HG03108 (cell line): ENCODE data around the gene ZNF778.

Experiments used
- ATAC-seq: cut with Tn5 transposase; IDR thresholded peaks from one replicate; pipeline ENCODE4 v1.9.1; 2021; ENCODE audit warnings: moderate library complexity; ENCODE audit not compliant: unreplicated experiment

Gene ZNF778

DNA sequence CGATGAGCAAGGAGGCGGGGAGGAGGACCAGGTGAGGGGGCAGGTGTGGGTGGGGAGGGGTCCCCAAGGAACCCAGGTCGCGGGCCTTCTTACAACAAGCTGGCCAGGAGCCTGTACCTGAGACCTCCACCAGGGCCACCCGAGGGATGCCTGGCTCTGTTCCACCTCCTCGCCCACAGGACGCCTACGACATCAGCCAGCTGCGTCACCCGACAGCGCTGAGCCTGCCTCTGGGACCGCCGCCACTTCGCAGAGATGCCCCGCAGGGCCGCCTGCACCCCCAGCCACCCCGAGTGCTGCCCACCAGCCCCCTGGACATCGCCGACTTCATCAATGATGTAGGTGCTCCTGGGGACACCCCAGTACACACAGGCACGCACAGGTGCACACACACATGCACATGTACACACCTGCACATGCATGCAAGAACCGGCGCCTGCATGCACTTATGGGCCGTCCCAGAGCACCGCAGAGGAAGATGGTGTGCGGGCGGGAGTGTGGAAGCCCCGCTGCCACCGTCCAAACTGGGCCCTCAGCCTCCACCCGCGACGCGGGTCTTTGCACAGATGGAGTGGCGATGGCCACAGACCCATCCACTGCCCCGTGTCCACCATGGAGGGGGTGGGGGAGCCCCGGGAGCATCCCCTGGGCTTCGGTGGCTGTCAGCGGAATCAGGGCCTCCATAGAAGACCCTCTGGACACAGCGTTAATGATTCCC lies 23.8 kb upstream of the ZNF778 start:
- no peak for ATAC-seq

DNA sequence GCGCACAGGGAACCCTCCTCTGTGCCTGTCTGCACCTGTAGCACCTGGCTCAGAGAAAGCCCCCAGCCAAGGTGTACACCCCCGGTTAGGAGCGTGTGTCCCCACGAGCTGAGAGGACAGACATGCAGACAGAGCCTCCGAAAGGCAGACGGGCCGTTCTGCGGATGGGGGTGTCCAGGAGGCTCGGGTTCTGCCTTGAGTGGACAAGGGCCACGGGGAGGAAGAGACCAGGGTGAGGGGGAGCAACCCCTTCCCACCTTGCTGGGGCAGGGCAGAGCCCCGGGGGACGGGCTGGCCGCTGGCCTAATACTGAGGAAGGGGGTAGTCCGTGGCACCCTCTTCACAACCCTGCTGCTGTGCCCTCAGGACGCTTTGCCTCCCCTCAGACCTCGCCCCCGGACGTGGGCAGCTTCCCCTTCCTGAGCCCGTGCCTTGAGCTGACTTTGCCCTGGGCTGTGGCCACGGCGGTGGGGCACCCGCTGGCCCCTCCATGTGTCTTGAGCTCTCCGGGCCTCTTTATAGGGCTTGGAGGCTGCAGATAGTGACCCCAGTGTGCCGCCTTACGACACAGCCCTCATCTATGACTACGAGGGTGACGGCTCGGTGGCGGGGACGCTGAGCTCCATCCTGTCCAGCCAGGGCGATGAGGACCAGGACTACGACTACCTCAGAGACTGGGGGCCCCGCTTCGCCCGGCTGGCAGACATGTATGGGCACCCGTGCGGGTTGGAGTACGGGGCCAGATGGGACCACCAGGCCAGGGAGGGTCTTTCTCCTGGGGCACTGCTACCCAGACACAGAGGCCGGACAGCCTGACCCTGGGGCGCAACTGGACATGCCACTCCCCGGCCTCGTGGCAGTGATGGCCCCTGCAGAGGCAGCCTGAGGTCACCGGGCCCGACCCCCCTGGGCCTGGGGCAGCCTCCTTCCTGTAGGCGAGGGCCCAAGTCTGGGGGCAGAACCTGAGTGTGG lies 22.9 kb upstream of the ZNF778 start:
- ATAC-seq: no peak

DNA sequence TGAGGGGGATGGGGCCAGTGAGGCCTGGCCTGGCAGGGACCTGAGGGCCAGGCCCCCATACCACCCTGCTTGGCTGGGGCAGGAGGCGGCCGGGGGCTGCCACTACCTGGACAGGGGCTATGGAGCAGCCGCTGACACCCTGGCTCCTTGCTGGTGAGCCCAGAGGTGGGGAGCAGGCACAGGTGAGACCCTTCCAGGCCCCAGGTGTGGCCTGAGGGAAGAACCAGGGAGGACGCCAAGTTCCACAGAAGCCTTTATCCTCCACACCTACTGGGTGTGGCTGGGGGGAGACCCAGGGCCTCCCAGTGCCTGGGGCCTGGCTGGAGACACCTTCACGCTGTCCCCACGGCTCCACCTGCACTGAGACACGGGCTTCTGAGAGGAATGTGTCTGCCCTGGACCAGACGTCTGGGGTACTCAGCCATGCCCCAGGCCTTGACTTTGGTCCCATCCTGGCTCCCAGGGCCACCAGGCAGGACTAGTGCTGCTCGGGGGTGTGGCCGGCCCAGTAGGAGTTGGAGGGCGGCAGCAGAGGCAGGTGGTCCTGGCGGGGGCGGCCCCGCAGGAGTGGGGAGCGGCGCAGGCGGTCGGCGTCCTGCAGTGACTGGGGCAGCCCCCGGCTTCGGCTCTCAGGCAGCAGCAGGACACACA lies 21.9 kb upstream of the ZNF778 start:
- no peak for ATAC-seq

DNA sequence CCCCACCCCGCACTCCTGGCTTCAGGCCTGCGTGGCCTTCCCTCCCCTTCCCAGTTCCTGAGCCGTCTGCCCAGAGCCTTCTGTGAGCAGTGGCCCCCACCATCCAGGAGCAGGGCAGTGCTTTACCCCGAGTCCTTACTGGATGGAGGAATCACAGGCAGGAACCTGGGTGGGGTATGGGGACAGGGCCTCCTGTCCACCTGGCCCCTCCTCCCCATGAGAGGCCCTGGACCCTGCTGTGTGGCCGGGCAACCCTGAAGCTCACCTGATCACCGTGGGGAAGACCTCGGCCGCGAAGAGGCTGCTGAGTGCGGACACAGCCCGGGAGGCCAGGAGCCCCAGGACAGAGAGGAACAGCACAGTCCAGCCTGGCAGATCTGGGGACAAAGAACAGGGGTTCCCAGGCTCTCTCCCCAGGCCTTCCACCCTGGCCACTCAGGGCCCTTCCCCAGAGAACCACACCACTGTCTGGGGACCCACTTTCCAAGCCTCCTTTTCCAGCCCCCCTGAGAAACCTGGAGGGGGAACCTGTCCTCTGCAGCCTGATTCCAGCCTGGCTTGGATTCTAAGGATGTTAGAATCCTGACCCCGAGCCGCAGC lies 20.4 kb upstream of the ZNF778 start:
- no peak for ATAC-seq

DNA sequence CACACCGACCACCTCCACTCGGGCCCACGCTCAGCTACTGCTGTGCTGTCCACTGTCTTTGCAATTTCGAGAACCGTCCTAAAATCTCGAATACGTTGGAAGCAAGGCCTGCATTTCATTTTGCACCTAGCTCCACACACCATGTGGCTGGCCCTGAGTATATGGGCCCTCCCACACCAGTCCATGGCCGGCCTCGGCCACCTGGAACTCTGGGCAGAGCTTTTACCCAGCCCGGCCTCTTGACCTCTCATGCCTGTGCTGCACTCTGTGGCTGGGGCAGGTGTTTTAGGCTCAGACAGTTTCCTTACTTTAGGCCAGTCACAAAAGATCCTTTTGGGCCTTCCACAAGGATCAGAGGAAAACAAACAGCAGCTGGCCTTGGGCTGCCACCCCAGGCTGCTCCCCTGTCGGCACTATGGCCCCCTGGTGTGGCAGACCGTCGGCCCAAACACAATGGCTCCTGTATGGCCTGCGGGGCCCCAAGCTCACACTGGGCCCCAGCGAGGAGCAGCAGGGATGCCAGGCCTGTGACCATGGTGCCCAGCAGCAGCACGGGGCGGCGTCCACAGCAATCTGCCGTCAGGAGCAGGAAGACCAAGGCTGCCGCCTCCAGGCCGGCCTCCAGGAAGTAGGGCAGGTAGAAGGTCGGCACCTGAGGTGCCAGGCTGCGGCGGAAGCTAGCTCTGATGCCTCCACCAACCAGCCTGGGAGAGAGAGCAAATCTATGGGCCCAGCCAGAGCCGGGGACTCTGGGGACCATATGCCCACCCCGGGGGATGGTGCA lies 19.7 kb upstream of the ZNF778 start:
- no peak for ATAC-seq

DNA sequence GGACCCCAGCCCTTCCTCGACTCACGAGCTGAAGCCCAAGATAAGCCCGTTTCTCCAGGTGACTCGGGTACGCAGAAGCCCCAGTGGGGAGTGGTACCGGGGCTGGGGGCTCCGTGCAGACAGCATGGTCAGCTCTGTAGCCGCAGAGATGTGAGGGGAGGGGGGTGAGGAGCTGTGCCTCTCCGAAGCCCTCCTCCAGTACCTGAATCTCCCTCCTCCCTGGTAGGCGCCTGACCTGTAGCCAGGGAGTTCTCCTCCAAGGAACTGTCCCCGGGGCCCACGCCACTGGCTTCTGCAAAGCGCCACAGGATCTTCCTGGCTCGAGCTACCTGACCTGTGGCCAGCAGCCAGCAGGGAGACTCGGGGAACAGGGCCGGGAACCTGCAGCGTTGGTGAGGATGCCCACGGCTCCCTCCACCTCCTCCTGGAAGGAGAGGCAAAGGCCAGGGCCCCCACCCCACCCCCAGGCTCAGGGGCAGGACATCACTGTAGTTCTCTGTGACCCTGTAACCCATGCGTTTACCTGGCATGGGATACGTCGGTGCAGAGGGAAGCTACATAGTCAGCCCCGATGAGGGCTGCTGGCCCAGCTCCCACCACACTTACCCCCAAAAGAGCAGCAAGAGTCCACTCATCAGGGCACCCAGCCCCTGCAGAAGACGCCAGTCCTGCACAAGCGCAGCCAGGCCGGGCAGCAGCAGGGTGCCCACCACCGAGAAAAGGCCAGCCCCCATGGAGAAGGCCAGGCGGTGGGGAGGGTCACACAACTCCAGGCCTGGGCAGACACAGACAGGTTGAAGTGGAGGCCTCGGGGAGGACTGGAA lies 18.9 kb upstream of the ZNF778 start:
- ATAC-seq: no peak

DNA sequence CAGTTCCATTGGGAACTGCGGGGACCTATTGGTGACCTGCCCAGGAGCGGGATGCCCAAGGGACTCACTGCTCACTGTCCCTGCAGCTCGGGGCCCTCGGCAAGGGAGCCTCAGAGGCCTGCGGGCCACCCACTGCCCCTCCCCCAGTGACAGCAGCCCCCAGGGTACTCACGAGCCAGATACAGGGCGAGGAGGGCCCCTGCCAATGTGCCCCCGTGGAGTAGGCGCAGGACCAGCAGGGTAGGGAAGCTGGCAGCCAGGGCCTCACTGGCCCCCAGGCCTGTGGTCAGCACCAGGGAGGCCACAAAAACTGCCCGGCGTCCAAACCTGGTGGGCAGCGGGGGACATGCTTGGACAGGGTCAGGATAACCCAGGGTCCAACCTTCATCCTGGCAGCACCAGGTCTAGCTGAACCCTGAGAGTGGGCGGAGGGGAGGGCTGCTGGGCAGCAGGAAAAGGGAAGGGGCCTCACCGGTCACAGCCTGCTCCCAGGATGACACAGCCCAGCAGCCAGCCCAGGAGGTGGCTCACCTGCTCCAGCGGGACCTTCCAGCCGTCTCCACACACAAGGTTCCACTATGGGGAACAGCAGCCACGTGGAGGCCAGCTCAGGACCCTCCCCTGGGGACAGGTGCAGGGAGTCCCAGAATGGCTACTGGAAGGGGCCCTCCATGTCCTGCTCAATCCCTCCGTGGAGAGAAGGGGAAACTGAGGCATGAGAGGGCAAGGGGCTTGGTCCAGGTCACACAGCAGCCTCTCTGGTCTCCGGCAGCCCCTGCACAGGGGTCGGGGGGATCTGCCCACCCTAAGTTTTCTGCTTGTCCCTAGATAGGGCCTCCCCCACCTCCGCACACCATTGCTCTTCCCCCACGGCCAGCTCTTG lies 18.0 kb upstream of the ZNF778 start:
- ATAC-seq: no peak

DNA sequence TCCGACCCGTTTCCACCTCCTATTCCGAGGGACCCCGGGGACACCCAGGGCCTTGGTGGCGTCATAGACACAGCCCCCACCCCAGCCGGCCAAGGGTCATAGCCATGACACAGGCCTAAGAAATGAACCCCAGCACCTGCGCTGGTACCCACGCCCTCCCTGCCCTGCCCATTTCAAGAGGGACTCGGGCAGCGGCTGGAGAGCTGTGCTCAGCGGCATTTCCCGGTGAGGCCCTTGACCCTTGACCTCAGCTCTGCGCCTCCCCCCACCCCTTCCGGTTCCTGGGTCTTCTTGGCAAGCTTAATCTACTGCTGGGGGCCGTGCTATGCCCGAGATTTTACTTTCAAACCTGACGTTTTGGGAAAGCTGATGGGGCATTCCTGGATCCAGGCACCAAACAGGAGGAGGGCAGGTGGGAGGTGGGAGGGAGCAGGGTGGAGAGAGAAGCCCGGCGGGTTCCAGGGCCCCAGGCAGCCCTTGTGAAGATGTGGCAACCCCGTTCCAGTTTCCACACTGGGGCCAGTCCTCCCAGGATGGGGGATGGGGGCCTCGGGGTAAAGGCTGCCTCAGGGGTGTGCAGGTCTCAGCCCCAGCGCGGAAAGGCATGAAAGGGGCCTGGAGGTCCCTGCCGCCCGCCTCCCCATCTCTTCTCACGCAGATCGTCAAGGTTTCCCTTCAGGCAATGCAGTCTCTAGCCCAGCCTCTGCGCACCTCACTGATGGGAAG lies 17.2 kb upstream of the ZNF778 start, which contains the start of gene SLC22A31:
Gene SLC22A31 (minus strand): TSS at position 414 of the 726 bp plus-strand sequence. CDS start 36 bp downstream, at position 378.
- ATAC-seq: no peak

DNA sequence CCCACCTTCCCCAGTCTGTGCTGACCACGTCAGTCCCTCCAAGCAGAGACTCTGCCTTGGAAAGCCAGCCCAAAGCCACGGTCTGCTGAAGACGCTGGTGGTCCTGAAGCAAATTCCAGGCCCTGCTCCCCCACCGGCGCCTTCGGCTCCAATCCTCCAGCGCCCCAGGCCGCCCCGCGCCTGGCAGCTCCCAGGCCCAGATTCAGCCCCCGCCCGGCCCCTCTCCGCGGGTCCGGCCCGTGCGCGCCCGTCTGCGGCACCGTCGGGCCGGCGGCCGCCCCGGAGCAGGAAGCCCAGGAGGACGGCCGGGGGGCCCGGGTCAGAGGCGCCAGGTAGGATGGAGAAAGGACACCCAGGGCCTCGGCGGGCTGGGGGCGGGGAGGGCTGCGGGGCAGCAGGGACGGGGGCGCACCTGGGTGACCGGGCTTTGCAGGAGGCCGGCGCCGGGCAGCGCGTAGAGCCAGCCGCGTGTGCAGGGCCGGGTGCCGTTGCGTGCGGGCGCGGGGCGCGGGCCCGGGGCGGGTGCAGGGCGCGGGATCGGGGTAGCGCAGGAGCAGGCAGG lies 16.6 kb upstream of the ZNF778 start:
- no peak for ATAC-seq

DNA sequence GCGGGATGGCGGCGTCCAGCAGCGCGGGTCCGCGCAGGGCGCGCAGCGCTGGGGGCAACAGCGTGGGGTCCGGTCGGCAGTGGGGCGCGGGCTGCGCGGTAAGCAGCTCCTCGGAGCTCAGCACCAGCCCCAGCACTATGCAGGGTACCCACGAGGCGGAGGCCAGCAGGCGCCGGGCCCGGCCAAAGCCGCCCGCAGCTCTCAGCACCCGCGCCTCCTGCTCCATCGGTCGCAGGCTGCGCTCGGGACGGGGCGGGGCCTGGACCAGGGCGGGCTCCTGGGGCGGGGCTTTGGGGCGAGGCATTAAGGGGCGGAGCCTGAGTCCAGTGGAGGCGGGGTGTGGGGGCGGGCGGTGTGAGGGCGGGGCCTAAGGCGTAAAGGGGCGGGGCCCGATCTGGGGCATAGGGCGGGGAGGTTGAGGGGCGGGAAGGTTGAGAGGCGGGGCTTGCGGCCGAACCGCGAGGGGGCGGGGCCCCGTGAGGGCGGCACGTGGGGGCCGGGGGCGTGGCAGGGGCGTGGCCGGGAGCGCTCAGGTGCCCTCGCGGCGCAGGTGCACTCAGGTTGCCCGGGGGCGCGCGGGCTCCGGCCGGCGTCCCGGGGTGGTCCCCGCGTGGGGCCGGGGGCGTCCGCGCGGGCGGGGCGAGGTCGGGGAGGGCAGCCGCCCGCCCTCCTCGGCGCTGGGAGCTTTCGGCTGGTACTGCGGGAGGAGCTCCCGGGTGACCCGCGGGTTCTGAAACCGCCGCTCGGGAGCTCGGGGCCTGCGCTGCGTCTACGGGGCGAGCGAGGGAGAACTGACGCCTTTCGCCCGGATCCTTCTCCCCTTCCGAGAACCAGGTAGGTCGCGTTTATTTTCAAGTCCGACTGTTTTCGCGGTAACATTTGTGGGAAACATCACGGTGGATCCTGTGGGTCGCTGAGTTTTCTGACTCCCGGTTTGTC lies 15.8 kb upstream of the ZNF778 start:
- ATAC-seq: no peak

DNA sequence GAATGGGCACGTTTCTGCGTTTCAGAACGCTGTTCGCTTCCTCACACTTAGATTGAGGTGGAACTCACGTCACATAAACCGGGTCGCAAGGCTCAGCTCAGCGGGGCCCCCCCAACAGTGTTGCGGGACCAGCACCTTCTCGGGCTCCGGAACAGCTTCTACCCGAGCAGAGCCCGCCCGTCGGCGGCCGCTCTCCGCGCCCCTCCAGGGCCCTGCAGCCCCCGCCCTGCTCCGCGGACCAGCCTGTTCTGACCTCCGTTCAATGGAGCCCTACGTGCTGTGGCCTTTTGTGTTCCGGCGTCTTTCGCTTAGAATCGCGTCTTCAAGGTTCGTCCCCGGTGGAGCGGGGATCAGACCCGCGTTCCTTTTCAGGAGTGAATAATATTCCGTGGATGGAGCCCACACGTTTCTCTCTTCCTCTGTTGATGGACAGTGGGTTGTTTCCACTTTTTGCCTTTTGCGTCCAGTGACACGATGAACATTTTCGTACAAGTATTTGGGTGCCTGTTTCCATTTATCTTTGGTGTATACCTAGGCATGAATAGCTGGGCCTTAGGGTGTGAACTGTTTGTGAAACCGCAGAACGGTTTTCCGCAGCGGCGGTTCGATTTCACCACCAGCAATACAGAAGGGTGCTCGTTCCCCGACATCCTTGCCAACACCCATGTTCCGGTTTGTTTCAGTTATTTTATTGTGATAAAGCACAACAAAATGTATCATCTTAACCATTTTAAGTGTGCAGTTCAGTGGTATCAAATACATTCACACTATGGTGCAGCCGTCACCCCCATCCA lies 14.9 kb upstream of the ZNF778 start:
- no peak for ATAC-seq

DNA sequence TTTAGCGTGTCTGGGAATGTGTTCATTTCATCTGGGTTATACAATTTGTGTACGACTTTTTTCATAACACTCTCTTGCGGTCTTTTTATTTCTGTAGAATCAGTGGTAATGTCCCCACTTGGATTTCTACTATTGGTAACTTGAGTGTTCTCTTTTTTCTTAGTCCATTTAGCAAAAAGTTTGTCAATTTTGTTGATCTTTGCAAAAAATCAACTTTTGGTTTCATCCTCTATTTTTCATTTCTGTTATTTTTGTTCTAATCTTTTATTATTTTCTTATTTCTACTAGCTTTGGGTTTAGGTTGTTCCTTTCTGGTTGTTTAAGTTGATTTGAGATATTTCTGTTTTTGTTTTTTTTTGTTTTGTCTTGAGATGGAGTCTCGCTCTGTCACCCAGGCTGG lies 9.5 kb upstream of the ZNF778 start:
- no peak for ATAC-seq

DNA sequence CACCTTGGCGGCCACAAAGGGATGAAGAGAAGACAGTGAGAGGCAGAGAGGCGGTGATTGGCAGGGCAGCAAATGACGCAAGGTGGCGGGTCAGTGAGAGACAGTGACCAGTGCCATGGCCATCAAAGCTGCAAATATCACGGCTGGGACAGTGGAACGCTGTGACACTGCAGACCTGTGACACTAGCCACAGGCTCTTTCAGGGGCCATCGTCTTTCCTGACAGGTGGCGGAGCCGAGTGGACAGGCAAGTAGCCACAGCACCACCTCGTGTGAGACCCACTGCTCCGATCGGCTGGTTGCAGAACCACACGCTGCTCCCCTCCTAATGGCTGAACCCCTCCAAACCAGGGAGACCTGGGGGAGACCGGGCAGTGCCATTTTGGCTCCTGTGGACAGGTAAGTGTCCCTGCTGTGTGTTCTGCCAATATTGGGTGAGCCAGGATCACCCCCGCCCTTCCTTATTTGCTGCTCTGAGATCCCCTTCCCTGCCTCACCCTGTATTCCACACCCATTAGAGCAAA lies 7.9 kb upstream of the ZNF778 start:
- no peak for ATAC-seq

DNA sequence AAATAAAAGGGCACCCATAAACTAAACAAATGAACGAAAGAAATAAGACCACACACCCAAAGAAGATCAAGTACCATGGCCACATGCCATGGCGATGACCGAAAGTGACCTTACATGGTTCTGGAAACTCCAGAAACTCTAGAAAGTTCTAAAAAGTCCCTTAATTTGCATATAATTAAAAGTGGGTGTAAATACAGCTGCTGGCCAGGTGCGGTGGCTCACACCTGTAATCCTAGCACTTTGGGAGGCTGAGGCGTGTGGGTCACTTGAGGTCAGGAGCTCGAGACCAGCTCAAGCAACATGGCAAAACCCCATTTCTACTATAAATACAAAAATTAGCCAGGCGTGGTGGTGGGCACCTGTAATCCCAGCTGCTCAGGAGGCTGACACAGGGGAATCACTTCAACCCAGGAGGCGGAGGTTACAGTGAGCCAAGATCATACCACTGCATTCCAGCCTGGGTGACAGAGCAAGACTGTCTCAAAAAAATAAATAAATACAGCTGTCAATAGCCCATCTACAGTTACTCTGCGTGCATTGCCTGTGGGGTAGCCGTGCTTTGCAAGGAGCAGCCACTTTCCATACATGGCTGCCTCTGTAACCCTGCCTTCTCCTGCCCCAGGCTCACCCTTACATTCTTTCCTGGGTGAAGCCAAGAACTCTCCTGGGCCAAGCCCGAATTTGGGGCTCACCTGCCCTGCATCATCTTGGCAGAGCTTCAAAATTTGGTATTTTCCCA lies 7.2 kb upstream of the ZNF778 start:
- no peak for ATAC-seq
